Measurements from ENCODE around the gene TFDP1. TPM values are rescaled to one million over a fixed set of nuclear protein-coding genes. Genes with fewer than 3 reads are reported as not detected.

TFDP1 gene
- total and polyA plus RNA-seq, 2 of the 4 experiments (the other 2 are of a cell fraction), result 59.3 to 97.0 TPM

DNA sequence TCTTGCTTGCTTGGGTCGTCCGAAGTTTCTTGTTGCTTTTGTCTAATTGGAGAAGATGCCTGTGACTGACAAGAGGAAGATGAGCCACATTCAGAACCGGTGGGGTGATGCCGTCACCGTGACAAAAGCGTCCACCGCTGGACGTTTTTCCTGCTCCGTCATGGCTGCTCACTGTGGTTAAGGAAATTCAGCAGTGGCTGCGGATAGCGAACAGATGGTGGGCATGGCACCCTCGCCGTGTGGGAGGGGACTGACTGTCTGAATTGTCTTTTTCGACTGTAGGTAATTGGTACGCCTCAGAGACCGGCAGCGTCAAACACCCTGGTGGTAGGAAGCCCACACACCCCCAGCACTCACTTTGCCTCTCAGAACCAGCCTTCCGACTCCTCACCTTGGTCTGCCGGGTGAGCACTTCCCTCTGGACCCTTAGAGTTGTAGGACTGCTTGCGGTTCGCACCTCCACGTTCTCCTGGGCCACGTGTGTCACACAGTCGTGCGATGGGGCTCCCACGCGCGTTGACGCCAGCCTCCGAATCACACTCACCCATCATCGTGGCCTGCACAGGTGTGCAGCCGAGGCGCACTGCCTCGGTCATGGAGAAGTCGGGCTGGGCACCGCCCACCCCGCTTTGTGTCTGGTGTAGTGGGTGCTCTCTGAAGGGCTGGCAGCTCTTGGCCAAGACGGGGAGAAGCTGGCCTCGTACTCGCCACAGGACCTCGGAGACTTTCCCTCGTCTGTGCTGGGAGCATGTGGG, 47.0 kb downstream of the TFDP1 start:
- Histone ChIP-seq H3K18ac (ENCODE audit: low read depth, low read length) (no peak overlapping the region), H2AK5ac (ENCODE audit: low read depth, low read length) (no peak overlapping the region), H2AK9ac (replicated peaks; ENCODE audit: low read depth, low read length, poor library complexity) (no peak overlapping the region), H3K79me1 (ENCODE audit: low read depth in 1 of 2, low read length in 2 of 2) (peaks cover 27 to 82% of the 10 kb centered on the region in 2 experiments), H3K56ac (ENCODE audit: extremely low read depth, insufficient read depth, low read length) (no peak overlapping the region), H3K9ac (ENCODE audit: low read depth, low read length) (no peak overlapping the region), H4K8ac (ENCODE audit: low read depth in 2 of 2, low read length in 2 of 2) (no peak overlapping the region), H2BK20ac (ENCODE audit: low read depth, low read length) (no peak overlapping the region), H3K14ac (replicated peaks; ENCODE audit: low read depth, low read length) (no peak overlapping the region), H3K27me3 (ENCODE audit: control insufficient read depth, insufficient read depth, low read length) (no peaks in the 10 kb centered on the region), H3K23ac (ENCODE audit: low read depth, low read length) (no peak overlapping the region), H3K27ac (ENCODE audit: insufficient read depth, low read length) (no peak overlapping the region), H3K4me1 (ENCODE audit: control insufficient read depth, insufficient read depth, low read length) (peaks cover 4% of the 10 kb centered on the region), H4K20me1 (ENCODE audit: insufficient read depth, low read length) (peaks cover 28% of the 10 kb centered on the region), H2BK5ac (ENCODE audit: low read depth, low read length, poor library complexity, severe bottlenecking) (no peak overlapping the region), H4K91ac (ENCODE audit: insufficient read depth, low read depth, low read length) (no peak overlapping the region), H3K36me3 (ENCODE audit: control insufficient read depth, insufficient read depth, low read length) (peaks cover 59% of the 10 kb centered on the region), H3K4ac (ENCODE audit: low read depth, low read length) (no peak overlapping the region), H3K9me3 (ENCODE audit: control insufficient read depth, insufficient read depth, low read length) (no peaks in the 10 kb centered on the region), H3K9me1 (ENCODE audit: insufficient read depth, low read length) (peaks cover 15% of the 10 kb centered on the region), H2AFZ (replicated peaks; ENCODE audit: low read length, poor library complexity) (no peak overlapping the region), H3K4me2 (ENCODE audit: low read depth, low read length) (no peak overlapping the region), H3K4me3 (ENCODE audit: insufficient read depth, low read depth, low read length) (no peak overlapping the region), H4K5ac (ENCODE audit: low read depth, low read length) (no peak overlapping the region), H2BK120ac (ENCODE audit: low read depth, low read length) (no peak overlapping the region), H2BK15ac (ENCODE audit: low read depth, low read length) (no peak overlapping the region)
- 94% methylated on average over 15 of the region's 42 CpGs; no CpG with 5 or more reads in 1 of the 2 experiments for WGBS, 2 experiments (ENCODE audit: extremely low coverage in 2 of 2, insufficient read length in 1 of 2)
- in situ Hi-C loops (cut with MboI; ENCODE audit: low sequenced_read_pairs), result no loop called here
- intact Hi-C loops (cut with micrococcal nuclease), result no loop called here
- BruUV-seq (replicated peaks), result no TSS peak
- DNase-seq, result no peak
- no peak for ATAC-seq (ENCODE audit: low read depth)
- ChIA-PET CTCF (interaction anchor here (0.7 kb wide), 1 partner anchor 15 kb away, joined by 3 read pairs; no protein-coding TSS in a partner anchor), POLR2A (ENCODE audit: unreplicated experiment) (no interaction called here)
- TF ChIP-seq RAD21 (IDR thresholded peaks at IDR 0.05; ENCODE audit: low read length) (no peak), SMC3 (IDR thresholded peaks at IDR 0.05; ENCODE audit: low read depth, low read length) (no peak), MAZ (IDR thresholded peaks at IDR 0.05; ENCODE audit: borderline replicate concordance, low read depth, low read length) (no peak), RFX5 (IDR thresholded peaks at IDR 0.05; ENCODE audit: low read depth, low read length) (no peak), RCOR1 (IDR thresholded peaks at IDR 0.05; ENCODE audit: insufficient replicate concordance, low read length) (no peak), MXI1 (IDR thresholded peaks at IDR 0.05; ENCODE audit: borderline replicate concordance, low read depth, low read length) (no peak), MAFK (IDR thresholded peaks at IDR 0.05; ENCODE audit: low read depth, low read length) (no peak), CEBPB (IDR thresholded peaks at IDR 0.05; ENCODE audit: low read depth, low read length) (no peak), FOS (IDR thresholded peaks at IDR 0.05; ENCODE audit: low read depth, low read length) (no peak)
- TF ChIP-seq, protein P1, sequence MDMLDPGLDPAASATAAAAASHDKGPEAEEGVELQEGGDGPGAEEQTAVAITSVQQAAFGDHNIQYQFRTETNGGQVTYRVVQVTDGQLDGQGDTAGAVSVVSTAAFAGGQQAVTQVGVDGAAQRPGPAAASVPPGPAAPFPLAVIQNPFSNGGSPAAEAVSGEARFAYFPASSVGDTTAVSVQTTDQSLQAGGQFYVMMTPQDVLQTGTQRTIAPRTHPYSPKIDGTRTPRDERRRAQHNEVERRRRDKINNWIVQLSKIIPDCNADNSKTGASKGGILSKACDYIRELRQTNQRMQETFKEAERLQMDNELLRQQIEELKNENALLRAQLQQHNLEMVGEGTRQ (IDR thresholded peaks at IDR 0.05; ENCODE audit: low read depth, low read length), result no peak
- dilution Hi-C loops (cut with HindIII; ENCODE audit: low sequenced_read_pairs, unreplicated experiment), result no loop called here
